Activated T-helper 17 cell treated with anti-CD3 and anti-CD28 coated beads, Interleukin-2, amount 50 U/mL, for 72 hours (primary cell): ENCODE data around the gene HNRNPH1. TPM values are rescaled to one million over a fixed set of nuclear protein-coding genes. Genes with fewer than 3 reads are reported as not detected.

ENCODE experiments used
- ATAC-seq: fragments of 150-1000 bp; cut with Tn5 transposase; replicated peaks from 2 replicates; pipeline ENCODE4 v1.10.0; 2021; ENCODE audit warnings: mild to moderate bottlenecking, moderate library complexity
- H3K27ac Mint-ChIP-seq: one replicate; pipeline ENCODE4 v1.8.0; 2022; ENCODE audit warnings: mixed read lengths
- H3K27me3 Mint-ChIP-seq: one replicate; pipeline ENCODE4 v1.8.0; 2022; ENCODE audit warnings: mixed read lengths
- H3K36me3 Mint-ChIP-seq: one replicate; pipeline ENCODE4 v1.8.0; 2022; ENCODE audit warnings: low read depth, mild to moderate bottlenecking, mixed read lengths
- H3K4me1 Mint-ChIP-seq: one replicate; pipeline ENCODE4 v1.8.0; 2022; ENCODE audit warnings: mixed read lengths
- H3K4me3 Mint-ChIP-seq: one replicate; pipeline ENCODE4 v1.8.0; 2022; ENCODE audit warnings: mild to moderate bottlenecking, mixed read lengths
- H3K9me3 Mint-ChIP-seq: one replicate; pipeline ENCODE4 v1.8.0; 2022; ENCODE audit warnings: mixed read lengths
- total RNA-seq, 2 donors: library from RNA; stranded (reverse); gene quantifications; one replicate each; pipeline ENCODE4 v1.2.3, GENCODE V29; 2022

Gene HNRNPH1
- total RNA-seq, 2 donors from 2014 or later = 761 to 957 TPM

- Mint-ChIP-seq H3K27me3 (no peaks in the 10 kb centered on the region), H3K27ac (no peak overlapping the region), H3K4me1 (no peaks in the 10 kb centered on the region), H3K36me3 (peaks cover 73% of the 10 kb centered on the region), H3K4me3 (no peak overlapping the region), H3K9me3 (no peaks in the 10 kb centered on the region)
- no peak for ATAC-seq
These were observed 21.4 kb downstream of the HNRNPH1 start for GRCh38 chr5:179601871-179602625.

- Mint-ChIP-seq H3K4me3 (no peak overlapping the region), H3K4me1 (no peaks in the 10 kb centered on the region), H3K27me3 (no peaks in the 10 kb centered on the region), H3K36me3 (peaks cover 78% of the 10 kb centered on the region), H3K9me3 (no peaks in the 10 kb centered on the region), H3K27ac (no peak overlapping the region)
- no peak for ATAC-seq
These were observed 23.5 kb downstream of the HNRNPH1 start for GRCh38 chr5:179599973-179600372.

- ATAC-seq = no peak
- Mint-ChIP-seq H3K27ac (no peak overlapping the region), H3K9me3 (no peaks in the 10 kb centered on the region), H3K4me3 (no peak overlapping the region), H3K4me1 (no peaks in the 10 kb centered on the region), H3K36me3 (peaks cover 80% of the 10 kb centered on the region), H3K27me3 (no peaks in the 10 kb centered on the region)
These were observed 23.9 kb downstream of the HNRNPH1 start for GRCh38 chr5:179599566-179599965.

- H3K4me3 Mint-ChIP-seq = no peak overlapping the region
- H3K4me1 Mint-ChIP-seq = no peaks in the 10 kb centered on the region
- peaks cover 80% of the 10 kb centered on the region for H3K36me3 Mint-ChIP-seq
- H3K9me3 Mint-ChIP-seq = no peaks in the 10 kb centered on the region
- no peaks in the 10 kb centered on the region for H3K27me3 Mint-ChIP-seq
- peak overlapping the region; percentile 56 for H3K27ac Mint-ChIP-seq
- ATAC-seq = no peak
These were observed 24.4 kb downstream of the HNRNPH1 start for GRCh38 chr5:179599100-179599499.

GRCh38 chr5:179596421-179596820 lies 27.1 kb downstream of the HNRNPH1 start:
- Mint-ChIP-seq H3K4me3 (no peak overlapping the region), H3K27me3 (no peaks in the 10 kb centered on the region), H3K36me3 (peaks cover 89% of the 10 kb centered on the region)

GRCh38 chr5:179595916-179596315 lies 27.6 kb downstream of the HNRNPH1 start:
- Mint-ChIP-seq H3K4me1 (no peaks in the 10 kb centered on the region), H3K9me3 (no peaks in the 10 kb centered on the region), H3K27me3 (no peaks in the 10 kb centered on the region), H3K36me3 (peaks cover 89% of the 10 kb centered on the region), H3K27ac (peak overlapping the region; percentile 24), H3K4me3 (no peak overlapping the region)
- no peak for ATAC-seq

More at GRCh38 chr5:179596421-179596820, 27.1 kb downstream of the HNRNPH1 start:
- no peak for ATAC-seq
- Mint-ChIP-seq H3K27ac (no peak overlapping the region), H3K9me3 (no peaks in the 10 kb centered on the region), H3K4me1 (no peaks in the 10 kb centered on the region)

- no peaks in the 10 kb centered on the region for H3K27me3 Mint-ChIP-seq
- no peak overlapping the region for H3K4me3 Mint-ChIP-seq
- H3K9me3 Mint-ChIP-seq = no peaks in the 10 kb centered on the region
- ATAC-seq = no peak
- H3K36me3 Mint-ChIP-seq = peaks cover 83% of the 10 kb centered on the region
- H3K4me1 Mint-ChIP-seq = no peaks in the 10 kb centered on the region
- H3K27ac Mint-ChIP-seq = no peak overlapping the region
These were observed 35.3 kb downstream of the HNRNPH1 start for GRCh38 chr5:179588166-179588565.

GRCh38 chr5:179585941-179586401 lies 37.5 kb downstream of the HNRNPH1 start:
- no peaks in the 10 kb centered on the region for H3K4me1 Mint-ChIP-seq

GRCh38 chr5:179577286-179577960 lies 46.0 kb downstream of the HNRNPH1 start:
- H3K4me3 Mint-ChIP-seq = no peak overlapping the region
- ATAC-seq = no peak
- no peaks in the 10 kb centered on the region for H3K9me3 Mint-ChIP-seq
- no peaks in the 10 kb centered on the region for H3K4me1 Mint-ChIP-seq
- no peaks in the 10 kb centered on the region for H3K27me3 Mint-ChIP-seq
- H3K36me3 Mint-ChIP-seq = peaks cover 84% of the 10 kb centered on the region
- H3K27ac Mint-ChIP-seq = no peak overlapping the region

More at GRCh38 chr5:179585941-179586401, 37.5 kb downstream of the HNRNPH1 start:
- peaks cover 71% of the 10 kb centered on the region for H3K36me3 Mint-ChIP-seq
- H3K27me3 Mint-ChIP-seq = no peaks in the 10 kb centered on the region
- no peaks in the 10 kb centered on the region for H3K9me3 Mint-ChIP-seq
- peak overlapping the region; percentile 28 for H3K27ac Mint-ChIP-seq
- H3K4me3 Mint-ChIP-seq = no peak overlapping the region
- no peak for ATAC-seq

- Mint-ChIP-seq H3K27me3 (no peaks in the 10 kb centered on the region), H3K27ac (no peak overlapping the region), H3K9me3 (no peaks in the 10 kb centered on the region), H3K36me3 (peaks cover 89% of the 10 kb centered on the region), H3K4me3 (no peak overlapping the region), H3K4me1 (no peaks in the 10 kb centered on the region)
- ATAC-seq = no peak
These were observed 51.1 kb downstream of the HNRNPH1 start for GRCh38 chr5:179572386-179572785.

GRCh38 chr5:179568721-179569120 lies 54.8 kb downstream of the HNRNPH1 start:
- Mint-ChIP-seq H3K27ac (peak overlapping the region; percentile 62), H3K9me3 (no peaks in the 10 kb centered on the region), H3K4me3 (no peak overlapping the region), H3K4me1 (no peaks in the 10 kb centered on the region), H3K36me3 (peaks cover 86% of the 10 kb centered on the region), H3K27me3 (no peaks in the 10 kb centered on the region)
- no peak for ATAC-seq

- no peak for ATAC-seq
- Mint-ChIP-seq H3K27me3 (no peaks in the 10 kb centered on the region), H3K4me3 (no peak overlapping the region), H3K9me3 (no peaks in the 10 kb centered on the region), H3K36me3 (peaks cover 76% of the 10 kb centered on the region), H3K27ac (no peak overlapping the region), H3K4me1 (no peaks in the 10 kb centered on the region)
These were observed 58.9 kb downstream of the HNRNPH1 start for GRCh38 chr5:179564526-179564925.
